Measurements from ENCODE around the gene CHP1. TPM values are rescaled to one million over a fixed set of nuclear protein-coding genes. Genes with fewer than 3 reads are reported as not detected.

Gene CHP1
- total and polyA plus RNA-seq, 8 donors, result 59.6 to 387 (median 118) TPM

DNA sequence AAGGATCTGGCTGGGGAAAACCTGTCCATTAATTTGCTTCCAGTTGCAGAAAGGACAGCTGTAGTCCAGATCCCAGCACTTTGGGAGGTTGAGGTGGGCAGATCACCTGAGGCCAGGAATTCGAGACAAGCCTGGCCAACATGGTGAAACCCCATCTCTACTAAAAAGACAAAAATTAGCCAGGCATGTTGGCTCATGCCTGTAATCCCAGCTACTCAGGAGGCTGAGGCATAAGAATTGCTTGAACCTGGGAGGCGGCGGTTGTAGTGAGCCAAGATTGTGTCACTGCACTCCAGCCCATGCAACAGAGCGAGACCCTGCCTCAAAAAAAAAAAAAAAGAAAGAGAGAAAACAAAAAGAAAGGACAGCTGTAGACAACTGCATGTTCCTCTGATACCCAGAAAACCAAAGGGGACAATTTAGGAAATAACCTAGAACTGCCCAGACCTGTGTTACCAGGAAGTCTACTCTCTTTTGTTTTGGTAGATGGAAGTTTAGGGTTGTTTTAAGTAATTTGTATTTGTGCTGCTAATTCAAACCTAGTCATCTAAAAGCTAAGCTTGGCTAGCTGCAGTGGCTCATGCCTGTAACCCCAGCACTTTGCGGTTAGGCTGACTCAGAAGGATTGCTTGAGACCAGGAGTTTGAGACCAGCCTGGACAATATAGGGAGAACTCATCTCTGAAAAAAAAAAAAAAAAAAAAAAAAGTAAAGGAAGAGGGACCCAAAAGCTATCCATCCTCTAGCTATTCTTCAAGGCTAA, 23.2 kb upstream of the CHP1 start:
- 79 to 92% (median 88%) methylated on average over 5 of the region's 5 CpGs for WGBS, 5 donors
- Histone ChIP-seq H3K36me3 (no peaks in the 10 kb centered on the region), H3K4me1 (no peaks in the 10 kb centered on the region), H3K4me3 (no peak overlapping the region), H3K27ac (no peak overlapping the region), H3K27me3 (peaks cover 0 to 25% (median 0%) of the 10 kb centered on the region in 3 donors), H3K9me3 (no peaks in the 10 kb centered on the region)
- intact Hi-C loops (cut with DNase I; ENCODE audit: low total_unique reads), result no loop called here
- DNase-seq, result no peak
- TF ChIP-seq, protein P1, sequence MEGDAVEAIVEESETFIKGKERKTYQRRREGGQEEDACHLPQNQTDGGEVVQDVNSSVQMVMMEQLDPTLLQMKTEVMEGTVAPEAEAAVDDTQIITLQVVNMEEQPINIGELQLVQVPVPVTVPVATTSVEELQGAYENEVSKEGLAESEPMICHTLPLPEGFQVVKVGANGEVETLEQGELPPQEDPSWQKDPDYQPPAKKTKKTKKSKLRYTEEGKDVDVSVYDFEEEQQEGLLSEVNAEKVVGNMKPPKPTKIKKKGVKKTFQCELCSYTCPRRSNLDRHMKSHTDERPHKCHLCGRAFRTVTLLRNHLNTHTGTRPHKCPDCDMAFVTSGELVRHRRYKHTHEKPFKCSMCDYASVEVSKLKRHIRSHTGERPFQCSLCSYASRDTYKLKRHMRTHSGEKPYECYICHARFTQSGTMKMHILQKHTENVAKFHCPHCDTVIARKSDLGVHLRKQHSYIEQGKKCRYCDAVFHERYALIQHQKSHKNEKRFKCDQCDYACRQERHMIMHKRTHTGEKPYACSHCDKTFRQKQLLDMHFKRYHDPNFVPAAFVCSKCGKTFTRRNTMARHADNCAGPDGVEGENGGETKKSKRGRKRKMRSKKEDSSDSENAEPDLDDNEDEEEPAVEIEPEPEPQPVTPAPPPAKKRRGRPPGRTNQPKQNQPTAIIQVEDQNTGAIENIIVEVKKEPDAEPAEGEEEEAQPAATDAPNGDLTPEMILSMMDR (IDR thresholded peaks at IDR 0.05), result no peak
- no peak for TF ChIP-seq EP300 (IDR thresholded peaks at IDR 0.05)
- no peak for TF ChIP-seq POLR2A (IDR thresholded peaks at IDR 0.05)
- no peak for TF ChIP-seq POLR2AphosphoS5 (IDR thresholded peaks at IDR 0.05)

DNA sequence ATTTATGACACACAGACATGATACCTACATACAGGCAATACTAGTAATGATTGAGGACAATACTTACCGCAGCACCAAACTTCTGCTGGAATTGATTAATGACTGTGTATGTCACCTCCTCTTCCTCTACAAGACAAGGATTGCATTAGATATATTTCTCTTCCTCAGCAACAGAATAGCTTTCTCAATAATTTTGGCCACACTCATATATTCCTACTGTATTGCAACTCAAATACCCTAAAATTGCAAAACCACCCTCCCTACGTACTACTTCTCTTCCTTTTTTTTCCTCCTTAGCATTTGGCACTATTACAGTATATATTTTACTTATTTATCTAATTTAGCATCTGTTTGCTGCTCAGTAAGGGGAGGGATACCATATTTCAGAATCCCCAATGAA, 15.4 kb upstream of the CHP1 start:
- no peak overlapping the region for H3K4me3 ChIP-seq
- H3K27me3 ChIP-seq, result peaks cover 0 to 11% (median 0%) of the 10 kb centered on the region in 3 donors
- TF ChIP-seq, protein P1 (IDR thresholded peaks at IDR 0.05), result no peak
- 70 to 78% (median 77%) methylated on average over 2 of the region's 2 CpGs for WGBS, 5 donors
- no peaks in the 10 kb centered on the region for H3K9me3 ChIP-seq
- H3K4me1 ChIP-seq, result no peaks in the 10 kb centered on the region
- H3K36me3 ChIP-seq, result no peaks in the 10 kb centered on the region
- intact Hi-C loops (cut with DNase I; ENCODE audit: low total_unique reads), result no loop called here
- DNase-seq, result no peak
- no peak overlapping the region for H3K27ac ChIP-seq

DNA sequence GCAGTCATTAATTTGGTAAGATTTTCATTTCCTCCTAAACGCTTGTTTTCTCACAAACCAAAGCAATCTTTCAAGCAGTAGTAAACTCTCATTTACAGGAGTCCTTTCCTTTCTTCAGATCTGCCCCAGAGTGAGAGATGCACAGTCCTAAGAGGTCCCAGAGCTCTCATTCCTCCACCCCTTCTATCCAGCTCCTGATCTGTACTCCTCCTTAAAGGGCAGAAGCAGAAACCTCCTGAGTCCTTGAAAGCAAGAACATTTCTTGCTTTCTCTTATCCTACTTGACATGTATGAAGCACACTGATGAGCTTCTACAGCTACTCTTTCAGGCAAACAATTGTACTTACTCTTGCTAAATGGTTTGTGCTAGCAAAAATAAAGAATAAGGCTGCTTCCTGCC, 12.2 kb upstream of the CHP1 start:
- intact Hi-C loops (cut with DNase I; ENCODE audit: low total_unique reads), result no loop called here
- no peak overlapping the region for H3K27ac ChIP-seq
- H3K4me1 ChIP-seq, result no peaks in the 10 kb centered on the region
- no peak for DNase-seq
- TF ChIP-seq, protein P1 (IDR thresholded peaks at IDR 0.05), result no peak
- no peak for TF ChIP-seq POLR2A (IDR thresholded peaks at IDR 0.05)
- TF ChIP-seq POLR2AphosphoS5 (IDR thresholded peaks at IDR 0.05), result no peak
- TF ChIP-seq EP300 (IDR thresholded peaks at IDR 0.05), result no peak
- WGBS, 5 donors, result 35 to 63% (median 52%) methylated on average over 1 of the region's 1 CpG
- no peaks in the 10 kb centered on the region for H3K9me3 ChIP-seq
- H3K4me3 ChIP-seq, result no peak overlapping the region
- H3K27me3 ChIP-seq, result peaks cover 0 to 9% (median 0%) of the 10 kb centered on the region in 3 donors
- no peaks in the 10 kb centered on the region for H3K36me3 ChIP-seq

DNA sequence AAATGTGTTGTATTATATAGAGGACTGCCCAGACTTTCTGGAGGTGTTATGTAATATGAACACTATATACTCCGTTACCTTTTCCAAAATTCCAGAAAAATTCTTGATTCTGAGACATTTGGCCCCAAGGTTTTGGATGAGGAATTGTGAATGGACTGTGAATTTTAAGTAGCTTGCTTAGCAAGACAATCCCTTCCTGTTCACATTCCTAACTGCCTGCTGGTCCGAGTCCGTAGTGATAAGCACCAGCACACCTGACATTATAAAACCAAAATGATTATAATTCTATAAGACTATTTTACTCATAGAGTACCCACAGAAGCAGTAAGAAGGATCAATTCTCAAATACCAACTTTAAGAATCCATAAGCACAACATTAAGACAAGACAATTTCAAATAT, 11.7 kb upstream of the CHP1 start:
- WGBS, 5 donors, result 40 to 62% (median 53%) methylated on average over 3 of the region's 3 CpGs
- no peaks in the 10 kb centered on the region for H3K9me3 ChIP-seq
- intact Hi-C loops (cut with DNase I; ENCODE audit: low total_unique reads), result no loop called here
- no peak overlapping the region for H3K27ac ChIP-seq
- peaks cover 0 to 9% (median 0%) of the 10 kb centered on the region in 3 donors for H3K27me3 ChIP-seq
- no peak for DNase-seq
- no peaks in the 10 kb centered on the region for H3K36me3 ChIP-seq
- TF ChIP-seq, protein P1 (IDR thresholded peaks at IDR 0.05), result no peak
- no peak for TF ChIP-seq EP300 (IDR thresholded peaks at IDR 0.05)
- TF ChIP-seq POLR2A (IDR thresholded peaks at IDR 0.05), result no peak
- TF ChIP-seq POLR2AphosphoS5 (IDR thresholded peaks at IDR 0.05), result no peak
- no peak overlapping the region for H3K4me3 ChIP-seq
- H3K4me1 ChIP-seq, result no peaks in the 10 kb centered on the region

All from stomach (tissue), 9 donors.